Heart right ventricle (tissue), 16 donors: ENCODE results near the gene TSLP. TPM values are rescaled to one million over a fixed set of nuclear protein-coding genes. Genes with fewer than 3 reads are reported as not detected.

Experiments used
- ATAC-seq, 8 donors: fragments of 200-7000 bp; cut with Tn5 transposase; one replicate each; pipeline ENCODE4 v1.9.1; 2020; ENCODE audit warnings: mild to moderate bottlenecking in 8 of 8, moderate library complexity in 8 of 8, moderate number of reproducible peaks in 1 of 8
- DNase-seq, 2 donors: peaks; one replicate each; pipeline ENCODE4 v3.0.0-alpha.2; 2020
- H3K27ac ChIP-seq, 10 donors: fragments of 200-600 bp; sonication (generic) in 2 of 10; one replicate each; pipeline versions ENCODE4 v1.5.0 to v1.8.0; 2020 to 2022; ENCODE audit warnings: mild to moderate bottlenecking in 3 of 10
- H3K27me3 ChIP-seq, 7 donors: fragments of 200-600 bp; one replicate each; pipeline ENCODE4 v1.8.0; 2021 to 2022; ENCODE audit warnings: mild to moderate bottlenecking in 2 of 7
- H3K36me3 ChIP-seq, 9 donors: fragments of 200-600 bp; sonication (generic) in 1 of 9; one replicate each; pipeline versions ENCODE4 v1.5.0 to v1.8.0; 2020 to 2022; ENCODE audit warnings: mild to moderate bottlenecking in 2 of 9
- H3K4me1 ChIP-seq, 9 donors: fragments of 200-600 bp; sonication (generic) in 1 of 9; one replicate each; pipeline versions ENCODE4 v1.5.0 to v1.8.0; 2020 to 2022; ENCODE audit warnings: mild to moderate bottlenecking in 4 of 9
- H3K4me3 ChIP-seq, 10 donors: fragments of 200-600 bp; sonication (generic) in 2 of 10; one replicate each; pipeline versions ENCODE4 v1.5.0 to v1.8.0; 2020 to 2022; ENCODE audit warnings: mild to moderate bottlenecking in 7 of 10, moderate library complexity in 2 of 10
- H3K9me3 ChIP-seq, 11 donors: fragments of 200-600 bp in 10 of 11; sonication (generic) in 2 of 11; one replicate each; pipeline versions ENCODE4 v1.5.0 to v1.8.0; 2013 to 2022; ENCODE audit warnings: mild to moderate bottlenecking in 2 of 11, control low read depth in 1 of 11, moderate library complexity in 1 of 11
- CTCF ChIP-seq, 9 donors: fragments of 200-600 bp; sonication (generic) in 2 of 9; IDR thresholded peaks; one replicate each; pipeline versions ENCODE4 v1.5.0 to v1.8.0; 2021 to 2022; ENCODE audit warnings: antibody characterized with exemption in 9 of 9, mild to moderate bottlenecking in 5 of 9, moderate library complexity in 1 of 9
- WGBS, 2 donors: extraction: QIAGEN DNeasy Blood & Tissue Kit; methylation state at CpG; one replicate each; pipeline ENCODE4 v1.1.7; 2013; ENCODE audit warnings: inconsistent platforms in 1 of 2; 5-methylcytosine and 5-hydroxymethylcytosine counted together
- intact Hi-C, 10 donors: fragments of 100-400 bp; cut with DNase I; formaldehyde crosslinking; loops; one replicate each; pipeline versions ENCODE4 v1.11.1 to v1.14.2; 2022
- polyA plus RNA-seq, 2 donors: library from polyadenylated mRNA; stranded (reverse); fragments of 200-250 nt; gene quantifications; one replicate each; pipeline ENCODE4 v1.2.3, GENCODE V29; 2013
- total RNA-seq, 10 donors: library from RNA; stranded (reverse); fragmentation: NEBNext Ultra II Directional in 3 of 10; extraction: Animal tissue kit (Norgen Biotek cat#: 25700) in 3 of 10; gene quantifications; one replicate each; pipeline versions ENCODE4 v1.2.1 to v1.2.4, GENCODE V29; 2021 to 2023
- donor health status: Arrhythmogenic right ventricular cardiomyopathy.
- donor health status: ischemic (EF 13 %, LVEDD 7.1; RV severe dilation, severe dysfunction).
- donor health status: healthy with polysubstance abuse.
- donor health status: DM: no; HTN: yes; CAD: no.
- donor health status: DM: no; HTN: no; CAD: no.
- donor health status: ischemic (EF 25% LVEDD 6.9; RV normal size, moderate dysfunction).
- donor health status: ischemic (EF 25% LVEDD 5.7; RV mildly dilated, moderate dysfunction).
- donor health status: healthy.
- donor health status: DM: yes; HTN: yes; CAD: no.
- donor health status: Ischemic cardiomyopathy.
- donor health status: ischemic (EF 35%, LVEDD 5.7; RV mildly dilated, moderate dysfunction).
- donor health status: nonischemic (EF 11% LVEDD 7.7; RV severe dilation, severe dysfunction).
- donor health status: DM: yes; HTN: yes; CAD: no.
- donor health status: PGD.
- donor health status: ischemic (EF 29% LVEDD 5.4; RV normal size, mild dysfunction).
- donor health status: nonischemic (EF 23%, LVEDD 6.1; RV moderate dilation, normal function).

The TSLP gene
- total and polyA plus RNA-seq, 12 donors: 2.8 to 8.7 (median 4.5) TPM

DNA sequence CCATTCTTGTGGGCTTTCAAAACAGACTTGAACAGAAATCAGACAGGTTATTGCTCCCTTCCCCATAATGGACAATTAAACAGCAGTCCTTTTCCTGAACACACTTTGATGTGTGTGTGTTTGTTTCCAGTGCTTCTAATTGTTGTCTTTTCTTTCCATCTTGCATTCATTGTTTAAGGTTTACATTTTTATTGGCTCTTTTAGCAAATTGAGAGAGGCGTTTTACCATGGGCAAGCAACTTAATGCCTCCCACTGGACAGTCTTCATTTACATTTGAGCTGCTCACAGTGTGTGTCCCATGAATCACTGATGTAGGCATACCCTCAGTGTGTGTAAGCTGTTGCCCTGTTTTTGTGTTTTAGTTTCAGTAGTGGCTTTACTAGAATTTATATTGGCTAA, 45.6 kb downstream of the TSLP start:
- no peak for ATAC-seq

DNA sequence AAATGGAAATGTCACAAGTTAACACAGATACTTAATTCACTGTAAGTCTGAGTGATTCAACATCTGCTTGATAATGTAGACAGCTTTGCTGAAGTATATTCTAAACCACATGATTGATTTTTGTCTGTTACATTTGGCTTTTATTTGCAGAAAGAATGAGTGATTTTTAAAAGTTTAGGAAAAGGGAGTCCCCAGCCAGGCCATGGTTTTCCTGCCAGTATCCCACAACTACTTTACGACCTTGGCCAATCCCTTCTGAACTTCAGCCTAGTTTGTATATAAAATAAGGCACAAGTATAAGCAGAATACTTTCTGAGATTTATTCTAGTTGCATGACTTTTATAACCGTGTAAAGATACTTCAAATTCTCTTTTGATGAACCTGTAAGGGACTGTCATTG, 47.7 kb downstream of the TSLP start:
- H3K27ac ChIP-seq: no peak overlapping the region
- intact Hi-C loops: no loop called here
- no peaks in the 10 kb centered on the region for H3K27me3 ChIP-seq
- DNase-seq: no peak
- no peak overlapping the region for H3K4me3 ChIP-seq
- peaks cover 0 to 23% (median 0%) of the 10 kb centered on the region in 9 donors for H3K4me1 ChIP-seq
- no peak for ATAC-seq
- no peaks in the 10 kb centered on the region for H3K9me3 ChIP-seq
- peaks cover 0 to 100% (median 51%) of the 10 kb centered on the region in 9 donors for H3K36me3 ChIP-seq
- 69 to 72% methylated on average over 2 of the region's 2 CpGs for WGBS, 2 donors
- TF ChIP-seq CTCF (IDR thresholded peaks at IDR 0.05): no peak

More for the DNA sequence above, 45.6 kb downstream of the TSLP start:
- Histone ChIP-seq H3K36me3 (peaks cover 0 to 100% (median 49%) of the 10 kb centered on the region in 9 donors), H3K4me3 (no peak overlapping the region), H3K4me1 (peaks cover 0 to 23% (median 0%) of the 10 kb centered on the region in 9 donors), H3K9me3 (no peaks in the 10 kb centered on the region), H3K27me3 (no peaks in the 10 kb centered on the region), H3K27ac (no peak overlapping the region)
- TF ChIP-seq CTCF (IDR thresholded peaks at IDR 0.05): no peak
- intact Hi-C loops: no loop called here
- DNase-seq: no peak
- WGBS, 2 donors: 82 to 87% methylated on average over 1 of the region's 1 CpG

DNA sequence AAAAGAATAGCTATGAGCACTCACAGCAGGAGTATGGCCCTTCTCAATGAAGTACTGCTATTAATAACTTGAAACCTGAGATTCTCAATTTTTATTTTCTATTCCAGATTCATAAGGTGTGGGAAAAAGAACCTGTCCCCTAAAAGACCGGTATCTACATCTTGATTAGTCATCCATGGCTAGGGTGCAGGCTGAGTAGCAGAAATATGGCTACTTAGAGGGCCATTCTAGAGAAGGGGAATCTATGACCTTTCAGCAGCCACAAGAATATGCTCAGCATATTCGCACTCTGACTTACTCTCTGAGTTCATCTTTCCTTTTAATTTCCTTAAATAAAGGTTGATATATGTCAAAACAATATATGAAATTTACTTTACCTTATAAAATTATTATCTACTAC, 48.3 kb downstream of the TSLP start:
- Histone ChIP-seq H3K9me3 (no peaks in the 10 kb centered on the region), H3K36me3 (peaks cover 0 to 100% (median 55%) of the 10 kb centered on the region in 9 donors), H3K4me1 (peaks cover 0 to 19% (median 0%) of the 10 kb centered on the region in 9 donors), H3K27me3 (no peaks in the 10 kb centered on the region), H3K4me3 (no peak overlapping the region), H3K27ac (no peak overlapping the region)
- WGBS, 2 donors: 98% methylated on average over 2 of the region's 2 CpGs
- DNase-seq (no peak), ATAC-seq (no peak)
- no peak for TF ChIP-seq CTCF (IDR thresholded peaks at IDR 0.05)
- intact Hi-C loops: no loop called here

- intact Hi-C loops: no loop called here
- Histone ChIP-seq H3K9me3 (no peaks in the 10 kb centered on the region), H3K4me3 (no peak overlapping the region), H3K36me3 (peaks cover 0 to 100% (median 66%) of the 10 kb centered on the region in 9 donors), H3K27ac (no peak overlapping the region), H3K27me3 (no peaks in the 10 kb centered on the region), H3K4me1 (peaks cover 0 to 13% (median 0%) of the 10 kb centered on the region in 9 donors)
- DNase-seq (no peak), ATAC-seq (no peak)
- TF ChIP-seq CTCF (IDR thresholded peaks at IDR 0.05): no peak
- WGBS, 2 donors: 91% methylated on average over 2 of the region's 2 CpGs
These were observed 49.4 kb downstream of the TSLP start for GRCh38 chr5:111120911-111121310.
